K562 (cell line): ENCODE results near the gene ZP1. TPM values are rescaled to one million over a fixed set of nuclear protein-coding genes. Genes with fewer than 3 reads are reported as not detected.

Source experiments
- ATAC-seq: fragments of 200-7000 bp; cut with Tn5 transposase; 3 replicates; pipeline ENCODE4 v1.9.1; 2020; ENCODE audit warnings: moderate library complexity
- BruUV-seq: library from RNA; stranded (reverse); fragments of 400-500 nt; replicated peaks from 2 replicates; lab custom pipeline; 2021; lab: Mats Ljungman, UMichigan
- CTCF ChIA-PET: fragments of 300-600 bp; formaldehyde crosslinking; extraction: SDS; loops from one replicate; lab custom pipeline; 2021; ENCODE audit warnings: low intra/inter-chr PET ratio; lab: Yijun Ruan, JAX
- POLR2A ChIA-PET: fragments of 300-600, 350-650 bp; sonication (Branson Sonifier 250); formaldehyde crosslinking; extraction: SDS; loops from one replicate; lab custom pipeline; 2021; ENCODE audit warnings: antibody characterized with exemption, inconsistent platforms; lab: Yijun Ruan, JAX
- DNase-seq, 4 experiments: peaks; one replicate each; pipeline versions ENCODE4 v3.0.0 to v3.0.0-alpha.2; 2011 to 2018; ENCODE audit warnings: low spot score in 3 of 4, mixed read lengths in 3 of 4; ENCODE audit errors: extremely low read depth in 1 of 4
- FAIRE-seq: peaks from 2 replicates; lab custom pipeline; 2011; peaks lifted over from hg19 to GRCh38; lab: Jason Lieb, UNC
- H2AFZ ChIP-seq: 2 replicates; pipeline ENCODE4 v1.6.0; 2011; ENCODE audit warnings: low read depth, low read length, control low read depth, inconsistent platforms
- H3K27ac ChIP-seq: fragments of 200-600 bp; 3 replicates; pipeline ENCODE4 v1.8.0; 2011; ENCODE audit warnings: low read depth, mild to moderate bottlenecking, control low read depth, inconsistent platforms, low read length, moderate library complexity, mixed read lengths; ENCODE audit errors: extremely low read depth
- H3K27me3 ChIP-seq, 2 experiments: fragments of 300-600 bp in 1 of 2; 2 replicates in 1 of 2; 3 replicates in 1 of 2; pipeline versions ENCODE4 v1.6.0 to v1.8.0; 2011; ENCODE audit warnings: inconsistent platforms in 2 of 2, low read length in 2 of 2, mild to moderate bottlenecking in 1 of 2, mixed read lengths in 1 of 2, moderate library complexity in 1 of 2; ENCODE audit not compliant: control insufficient read depth in 2 of 2, insufficient read depth in 2 of 2
- H3K36me3 ChIP-seq: fragments of 300-600 bp; 3 replicates; pipeline ENCODE4 v1.8.0; 2011; ENCODE audit warnings: mild to moderate bottlenecking, low read length, inconsistent platforms; ENCODE audit not compliant: control insufficient read depth, insufficient read depth
- H3K4me1 ChIP-seq, 2 experiments: fragments of 200-600 bp in 1 of 2; replicated peaks in 1 of 2; 2 replicates in 1 of 2; 3 replicates in 1 of 2; pipeline versions ENCODE4 v1.5.1 to v1.8.0; 2011; ENCODE audit warnings: inconsistent platforms in 2 of 2, low read length in 2 of 2, mild to moderate bottlenecking in 1 of 2, mixed read lengths in 1 of 2, moderate library complexity in 1 of 2; ENCODE audit not compliant: control insufficient read depth in 2 of 2, insufficient read depth in 2 of 2
- H3K4me2 ChIP-seq: 2 replicates; pipeline ENCODE4 v1.6.1; 2011; ENCODE audit warnings: low read length, control low read depth, inconsistent platforms, mixed read lengths; ENCODE audit not compliant: insufficient read depth
- H3K4me3 ChIP-seq: fragments of 200-600 bp; sonication (generic), shearing (Covaris generic); 2 replicates; pipeline ENCODE4 v1.5.1; 2016; ENCODE audit warnings: control low read depth, inconsistent platforms
- H3K79me2 ChIP-seq: fragments of 200-600 bp; 3 replicates; pipeline ENCODE4 v1.8.0; 2011; ENCODE audit warnings: low read length, inconsistent platforms; ENCODE audit not compliant: control insufficient read depth, insufficient read depth
- H3K9ac ChIP-seq, 2 experiments: 2 replicates each; pipeline versions ENCODE4 v1.6.0 to v1.6.1; 2011; ENCODE audit warnings: low read depth in 2 of 2, low read length in 2 of 2, control low read depth in 1 of 2, inconsistent platforms in 1 of 2, mild to moderate bottlenecking in 1 of 2, mixed read lengths in 1 of 2; ENCODE audit not compliant: insufficient read depth in 1 of 2
- H3K9me1 ChIP-seq: one replicate; pipeline ENCODE4 v1.6.0; 2011; ENCODE audit warnings: inconsistent platforms, mild to moderate bottlenecking, low read length, moderate library complexity; ENCODE audit not compliant: control insufficient read depth, insufficient read depth
- H3K9me3 ChIP-seq: replicated peaks from 2 replicates; pipeline ENCODE4 v1.5.1; 2011; ENCODE audit warnings: low read depth, low read length, inconsistent platforms; ENCODE audit not compliant: control insufficient read depth, insufficient read depth
- H4K20me1 ChIP-seq: replicated peaks from 2 replicates; pipeline ENCODE4 v1.6.1; 2011; ENCODE audit warnings: low read length, inconsistent platforms, mixed read lengths; ENCODE audit not compliant: control insufficient read depth, insufficient read depth
- CBFB ChIP-seq: sonication (generic); formaldehyde crosslinking; IDR thresholded peaks from 2 replicates; pipeline ENCODE4 v1.4.0; 2020; ENCODE audit warnings: mild to moderate bottlenecking, missing genetic modification reagents
- CHCHD3 ChIP-seq: fragments of 250-450 bp; sonication (Bioruptor Pico); IDR thresholded peaks from 2 replicates; pipeline ENCODE4 v2.1.2; 2022; ENCODE audit warnings: mild to moderate bottlenecking
- CXXC5 ChIP-seq: fragments of 250-450 bp; sonication (Bioruptor Pico); IDR thresholded peaks from 2 replicates; pipeline ENCODE4 v1.8.0; 2022; ENCODE audit warnings: inconsistent platforms, mild to moderate bottlenecking, moderate library complexity
- ETV1 ChIP-seq: fragments of 450-650 bp; conservative IDR thresholded peaks from 2 replicates; pipeline ENCODE4 v1.6.1; 2016; ENCODE audit warnings: missing genetic modification characterization, control low read depth, low read depth, missing compliant biosample characterization
- IRF2 ChIP-seq: sonication (generic); formaldehyde crosslinking; IDR thresholded peaks from 2 replicates; pipeline ENCODE4 v1.8.1; 2022; ENCODE audit warnings: mild to moderate bottlenecking, missing genetic modification reagents
- MAZ ChIP-seq, 2 experiments: fragments of 450-650 bp in 1 of 2; sonication (generic) in 1 of 2; formaldehyde crosslinking; IDR thresholded peaks in 1 of 2; conservative IDR thresholded peaks in 1 of 2; 2 replicates each; pipeline versions ENCODE4 v1.4.0 to v1.5.0; 2020; ENCODE audit warnings: mild to moderate bottlenecking in 1 of 2, missing genetic modification reagents in 1 of 2
- RBFOX2 ChIP-seq: fragments of 200-400 bp; formaldehyde crosslinking; IDR thresholded peaks from 2 replicates; pipeline ENCODE4 v1.6.1; 2017; ENCODE audit warnings: low read depth, mild to moderate bottlenecking, low read length, moderate library complexity
- SIN3B ChIP-seq: fragments of 450-650 bp; IDR thresholded peaks from 2 replicates; pipeline ENCODE4 v1.6.1; 2017; ENCODE audit warnings: low read depth, mild to moderate bottlenecking, moderate library complexity
- ZNF79 ChIP-seq: fragments of 250-450 bp; sonication (Bioruptor Pico); IDR thresholded peaks from 2 replicates; pipeline ENCODE4 v1.4.0; 2020; ENCODE audit warnings: low read depth, mild to moderate bottlenecking, moderate library complexity
- WGBS: fragments of 100-300 bp; shearing (Covaris generic); methylation state at CpG from one replicate; pipeline ENCODE4 v1.1.6; 2016; ENCODE audit warnings: low coverage, mixed read lengths; ENCODE audit not compliant: insufficient coverage; ENCODE audit errors: missing lambda C conversion rate; 5-methylcytosine and 5-hydroxymethylcytosine counted together
- in situ Hi-C: fragments of 300-500 bp; cut with MboI; formaldehyde crosslinking; loops from 4 replicates; pipeline ENCODE4 v1.15.0; 2018; ENCODE audit warnings: inconsistent platforms, mixed read lengths
- intact Hi-C: fragments of 100-400 bp; cut with micrococcal nuclease; formaldehyde crosslinking; loops from 2 replicates; pipeline ENCODE4 v1.14.2; 2022
- polyA plus RNA-seq, 8 experiments: library from polyadenylated mRNA; depleted of rRNA in 4 of 8; stranded (reverse) in 5 of 8; unstranded in 3 of 8; fragments of >200 nt; fragmentation: Nextera tagmentation in 2 of 8; fragmentation: Illumina TruSeq in 1 of 8; extraction: Ambion mirVana in 2 of 8; extraction: Trizol in 1 of 8; gene quantifications; 2 replicates each; pipeline versions ENCODE4 v1.2.1 to v1.2.3, GENCODE V29; 2011 to 2014; ENCODE audit warnings: inconsistent platforms in 1 of 8, missing spikeins in 1 of 8
- total RNA-seq, 7 experiments: library from RNA; depleted of rRNA in 6 of 7; stranded (reverse); fragments of >200 nt in 6 of 7; fragmentation: Illumina TruSeq in 2 of 7; extraction: Trizol in 2 of 7; gene quantifications; 2 replicates each; pipeline versions ENCODE4 v1.2.1 to v1.2.3, GENCODE V29; 2011 to 2021; ENCODE audit warnings: low replicate concordance in 1 of 7
- TF ChIP-seq, protein P1 (sequence below): sonication (generic); formaldehyde crosslinking; IDR thresholded peaks from 2 replicates; pipeline ENCODE4 v1.8.1; 2023; ENCODE audit warnings: missing genetic modification reagents, mild to moderate bottlenecking, borderline replicate concordance
- TF ChIP-seq, protein P2 (sequence below): fragments of 250-450 bp; sonication (Bioruptor Pico); IDR thresholded peaks from 2 replicates; pipeline ENCODE4 v1.8.0; 2022; ENCODE audit warnings: moderate library complexity, mild to moderate bottlenecking, inconsistent platforms
- TF ChIP-seq, protein P3 (sequence below): IDR thresholded peaks from 2 replicates; pipeline ENCODE4 v1.6.1; 2011; ENCODE audit not compliant: insufficient read length; ENCODE audit errors: extremely low read depth

The ZP1 gene
- total and polyA plus RNA-seq, 9 of the 15 experiments (the other 6 are each of a cell fraction or from before 2014, with no cell fraction given), result 0.11 to 0.15 TPM; not detected in 7

DNA sequence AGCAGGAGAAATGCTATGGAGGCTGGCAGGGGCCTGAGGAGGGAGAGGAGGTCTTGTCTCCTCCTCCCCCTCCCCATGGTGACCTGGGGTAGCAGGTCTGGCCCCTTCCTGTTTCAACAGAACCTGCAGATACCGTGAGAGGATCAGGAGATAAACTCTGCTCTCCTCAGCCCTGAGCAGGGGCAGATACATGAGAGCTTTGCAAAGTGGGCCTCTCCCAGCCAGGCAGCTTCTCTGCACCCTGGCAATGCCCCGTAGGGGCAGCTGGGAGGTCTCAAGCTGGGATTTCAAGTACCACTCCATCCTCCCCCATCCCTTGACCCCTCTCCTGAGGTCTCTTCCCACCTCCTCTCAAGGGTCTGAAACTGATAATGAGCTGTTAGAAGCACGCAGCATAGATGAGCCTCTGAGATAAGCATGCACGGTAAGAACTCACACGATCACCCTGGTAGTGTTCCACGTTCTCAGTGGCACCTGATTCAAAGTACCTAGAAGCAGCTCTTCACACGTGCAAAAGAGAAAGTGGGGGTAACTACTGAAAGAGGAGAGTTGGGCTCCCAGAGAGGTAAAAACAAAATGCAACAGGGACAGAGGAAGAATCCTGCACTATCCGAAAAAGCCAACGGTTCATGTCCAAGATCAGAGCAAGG lies 30.4 kb upstream of the ZP1 start:
- Histone ChIP-seq H3K9me3 (no peaks in the 10 kb centered on the region), H2AFZ (no peak overlapping the region), H3K4me1 (peaks cover 19 to 20% of the 10 kb centered on the region in 2 experiments), H3K9me1 (no peaks in the 10 kb centered on the region), H3K36me3 (no peaks in the 10 kb centered on the region), H3K4me3 (no peak overlapping the region), H3K9ac (peak overlapping the region in 1 of 2 experiments; percentile 38; a peak in 1 of 4 replicates), H4K20me1 (no peaks in the 10 kb centered on the region), H3K79me2 (peaks cover 2% of the 10 kb centered on the region), H3K4me2 (no peak overlapping the region), H3K27ac (no peak overlapping the region), H3K27me3 (no peaks in the 10 kb centered on the region)
- no TSS peak for BruUV-seq
- no peak for DNase-seq
- 13% methylated on average over 9 of the region's 9 CpGs for WGBS
- intact Hi-C loops, result no loop called here
- ChIA-PET POLR2A (interaction anchor here (0.6 to 1.7 kb wide), 6 partner anchors 9 to 1063 kb away, joined by 3 to 6 read pairs (median 4); no protein-coding TSS in a partner anchor), CTCF (no interaction called here)
- in situ Hi-C loops, result loop anchor here (5.0 kb wide), 2 partner anchors 55 to 340 kb away; no protein-coding TSS in a partner anchor
- FAIRE-seq, result no peak
- no peak for ATAC-seq
- TF ChIP-seq, protein P1, sequence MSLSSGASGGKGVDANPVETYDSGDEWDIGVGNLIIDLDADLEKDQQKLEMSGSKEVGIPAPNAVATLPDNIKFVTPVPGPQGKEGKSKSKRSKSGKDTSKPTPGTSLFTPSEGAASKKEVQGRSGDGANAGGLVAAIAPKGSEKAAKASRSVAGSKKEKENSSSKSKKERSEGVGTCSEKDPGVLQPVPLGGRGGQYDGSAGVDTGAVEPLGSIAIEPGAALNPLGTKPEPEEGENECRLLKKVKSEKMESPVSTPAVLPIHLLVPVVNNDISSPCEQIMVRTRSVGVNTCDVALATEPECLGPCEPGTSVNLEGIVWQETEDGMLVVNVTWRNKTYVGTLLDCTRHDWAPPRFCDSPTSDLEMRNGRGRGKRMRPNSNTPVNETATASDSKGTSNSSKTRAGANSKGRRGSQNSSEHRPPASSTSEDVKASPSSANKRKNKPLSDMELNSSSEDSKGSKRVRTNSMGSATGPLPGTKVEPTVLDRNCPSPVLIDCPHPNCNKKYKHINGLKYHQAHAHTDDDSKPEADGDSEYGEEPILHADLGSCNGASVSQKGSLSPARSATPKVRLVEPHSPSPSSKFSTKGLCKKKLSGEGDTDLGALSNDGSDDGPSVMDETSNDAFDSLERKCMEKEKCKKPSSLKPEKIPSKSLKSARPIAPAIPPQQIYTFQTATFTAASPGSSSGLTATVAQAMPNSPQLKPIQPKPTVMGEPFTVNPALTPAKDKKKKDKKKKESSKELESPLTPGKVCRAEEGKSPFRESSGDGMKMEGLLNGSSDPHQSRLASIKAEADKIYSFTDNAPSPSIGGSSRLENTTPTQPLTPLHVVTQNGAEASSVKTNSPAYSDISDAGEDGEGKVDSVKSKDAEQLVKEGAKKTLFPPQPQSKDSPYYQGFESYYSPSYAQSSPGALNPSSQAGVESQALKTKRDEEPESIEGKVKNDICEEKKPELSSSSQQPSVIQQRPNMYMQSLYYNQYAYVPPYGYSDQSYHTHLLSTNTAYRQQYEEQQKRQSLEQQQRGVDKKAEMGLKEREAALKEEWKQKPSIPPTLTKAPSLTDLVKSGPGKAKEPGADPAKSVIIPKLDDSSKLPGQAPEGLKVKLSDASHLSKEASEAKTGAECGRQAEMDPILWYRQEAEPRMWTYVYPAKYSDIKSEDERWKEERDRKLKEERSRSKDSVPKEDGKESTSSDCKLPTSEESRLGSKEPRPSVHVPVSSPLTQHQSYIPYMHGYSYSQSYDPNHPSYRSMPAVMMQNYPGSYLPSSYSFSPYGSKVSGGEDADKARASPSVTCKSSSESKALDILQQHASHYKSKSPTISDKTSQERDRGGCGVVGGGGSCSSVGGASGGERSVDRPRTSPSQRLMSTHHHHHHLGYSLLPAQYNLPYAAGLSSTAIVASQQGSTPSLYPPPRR (CRISPR knock-in tag), result no peak
- no peak for TF ChIP-seq ZNF79 (CRISPR knock-in tag)
- no peak for TF ChIP-seq IRF2 (CRISPR knock-in tag)
- TF ChIP-seq, protein P2, sequence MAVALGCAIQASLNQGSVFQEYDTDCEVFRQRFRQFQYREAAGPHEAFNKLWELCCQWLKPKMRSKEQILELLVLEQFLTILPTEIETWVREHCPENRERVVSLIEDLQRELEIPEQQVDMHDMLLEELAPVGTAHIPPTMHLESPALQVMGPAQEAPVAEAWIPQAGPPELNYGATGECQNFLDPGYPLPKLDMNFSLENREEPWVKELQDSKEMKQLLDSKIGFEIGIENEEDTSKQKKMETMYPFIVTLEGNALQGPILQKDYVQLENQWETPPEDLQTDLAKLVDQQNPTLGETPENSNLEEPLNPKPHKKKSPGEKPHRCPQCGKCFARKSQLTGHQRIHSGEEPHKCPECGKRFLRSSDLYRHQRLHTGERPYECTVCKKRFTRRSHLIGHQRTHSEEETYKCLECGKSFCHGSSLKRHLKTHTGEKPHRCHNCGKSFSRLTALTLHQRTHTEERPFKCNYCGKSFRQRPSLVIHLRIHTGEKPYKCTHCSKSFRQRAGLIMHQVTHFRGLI, result no peak
- no peak for TF ChIP-seq CHCHD3 (CRISPR knock-in tag)
- TF ChIP-seq ETV1, result no peak
- no peak for TF ChIP-seq RBFOX2
- TF ChIP-seq, protein P3, sequence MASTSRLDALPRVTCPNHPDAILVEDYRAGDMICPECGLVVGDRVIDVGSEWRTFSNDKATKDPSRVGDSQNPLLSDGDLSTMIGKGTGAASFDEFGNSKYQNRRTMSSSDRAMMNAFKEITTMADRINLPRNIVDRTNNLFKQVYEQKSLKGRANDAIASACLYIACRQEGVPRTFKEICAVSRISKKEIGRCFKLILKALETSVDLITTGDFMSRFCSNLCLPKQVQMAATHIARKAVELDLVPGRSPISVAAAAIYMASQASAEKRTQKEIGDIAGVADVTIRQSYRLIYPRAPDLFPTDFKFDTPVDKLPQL, result no peak
- no peak for TF ChIP-seq MAZ (CRISPR knock-in tag; conservative IDR thresholded peaks at IDR 0.05 in 1 of 2, IDR thresholded peaks at IDR 0.05 in 1 of 2)
- TF ChIP-seq CBFB, result no peak
- no peak for TF ChIP-seq SIN3B
- TF ChIP-seq CXXC5, result no peak
